IPS-18c (cell line): ENCODE data around the gene CHRFAM7A.
"Not testable (repeated sequence)": the region's sequence is repeated elsewhere in the genome, so short reads cannot be mapped to it uniquely, and the experiment has no call there.

ENCODE experiments used
- H3K4me3 ChIP-seq: 2 replicates; pipeline ENCODE4 v1.7.0; 2013; ENCODE audit warnings: low read depth, mild to moderate bottlenecking, low read length, moderate library complexity; ENCODE audit not compliant: insufficient read depth
- H3K9me3 ChIP-seq: one replicate; pipeline ENCODE4 v1.6.1; 2013; ENCODE audit warnings: mild to moderate bottlenecking, low read length, moderate library complexity; ENCODE audit not compliant: control insufficient read depth, insufficient read depth

The CHRFAM7A gene

GRCh38 chr15:30392766-30393663, at the start of gene CHRFAM7A:
Gene CHRFAM7A (minus strand): TSS chr15:30393540. CDS start chr15:30383351, 10,189 bp downstream.
- H3K9me3 ChIP-seq, H3K4me3 ChIP-seq: not testable (repeated sequence)

- not testable (repeated sequence) for H3K9me3 ChIP-seq, H3K4me3 ChIP-seq
Observed at GRCh38 chr15:30438348-30438747, 45.0 kb upstream of the CHRFAM7A start.

GRCh38 chr15:30435878-30436277, 42.5 kb upstream of the CHRFAM7A start:
- not testable (repeated sequence) for H3K9me3 ChIP-seq, H3K4me3 ChIP-seq

GRCh38 chr15:30420723-30421122, 27.4 kb upstream of the CHRFAM7A start:
- H3K9me3 ChIP-seq, H3K4me3 ChIP-seq: not testable (repeated sequence)

GRCh38 chr15:30414160-30414559, 20.8 kb upstream of the CHRFAM7A start, which contains the start of gene GOLGA8R:
Gene GOLGA8R (minus strand): TSS chr15:30414260. CDS start chr15:30414162, 98 bp downstream.
- H3K4me3 ChIP-seq, H3K9me3 ChIP-seq: not testable (repeated sequence)

GRCh38 chr15:30407636-30408035, 14.3 kb upstream of the CHRFAM7A start:
- H3K4me3 ChIP-seq, H3K9me3 ChIP-seq: not testable (repeated sequence)

- not testable (repeated sequence) for H3K4me3 ChIP-seq, H3K9me3 ChIP-seq
Observed at GRCh38 chr15:30398988-30399387, 5.6 kb upstream of the CHRFAM7A start.

- H3K9me3 ChIP-seq, H3K4me3 ChIP-seq: not testable (repeated sequence)
Observed at GRCh38 chr15:30393664-30393991, 288 bp upstream of the CHRFAM7A start.

GRCh38 chr15:30386318-30386887, 6.9 kb downstream of the CHRFAM7A start:
- not testable (repeated sequence) for H3K9me3 ChIP-seq, H3K4me3 ChIP-seq

- not testable (repeated sequence) for H3K9me3 ChIP-seq, H3K4me3 ChIP-seq
Observed at GRCh38 chr15:30377082-30377413, 16.3 kb downstream of the CHRFAM7A start.

GRCh38 chr15:30376375-30377081, 16.8 kb downstream of the CHRFAM7A start:
- not testable (repeated sequence) for H3K4me3 ChIP-seq, H3K9me3 ChIP-seq

GRCh38 chr15:30375872-30376271, 17.5 kb downstream of the CHRFAM7A start:
- not testable (repeated sequence) for H3K9me3 ChIP-seq, H3K4me3 ChIP-seq

GRCh38 chr15:30374862-30375261, 18.5 kb downstream of the CHRFAM7A start:
- not testable (repeated sequence) for H3K4me3 ChIP-seq, H3K9me3 ChIP-seq

GRCh38 chr15:30368271-30368670, 25.1 kb downstream of the CHRFAM7A start:
- H3K4me3 ChIP-seq, H3K9me3 ChIP-seq: not testable (repeated sequence)

GRCh38 chr15:30367246-30367645, 26.1 kb downstream of the CHRFAM7A start:
- not testable (repeated sequence) for H3K9me3 ChIP-seq, H3K4me3 ChIP-seq

GRCh38 chr15:30361404-30361803, 31.9 kb downstream of the CHRFAM7A start:
- H3K9me3 ChIP-seq, H3K4me3 ChIP-seq: not testable (repeated sequence)

GRCh38 chr15:30360990-30361389, 32.4 kb downstream of the CHRFAM7A start:
- H3K4me3 ChIP-seq, H3K9me3 ChIP-seq: not testable (repeated sequence)

GRCh38 chr15:30355043-30355442, 38.3 kb downstream of the CHRFAM7A start:
- H3K9me3 ChIP-seq, H3K4me3 ChIP-seq: not testable (repeated sequence)
